Keratinocyte (primary cell): Measurements from ENCODE around the gene NCOA6. TPM values are rescaled to one million over a fixed set of nuclear protein-coding genes. Genes with fewer than 3 reads are reported as not detected.

Source experiments
- DNase-seq: peaks from one replicate; pipeline ENCODE4 v3.0.0-alpha.2; 2011; ENCODE audit warnings: low read depth, missing footprints, low spot score
- FAIRE-seq: peaks from 2 replicates; lab custom pipeline; 2011; peaks lifted over from hg19 to GRCh38; lab: Jason Lieb, UNC
- H2AFZ ChIP-seq: 2 replicates; pipeline ENCODE4 v1.6.0; 2012; ENCODE audit warnings: low read length, control low read depth, inconsistent platforms; ENCODE audit not compliant: control insufficient read depth
- H3K27ac ChIP-seq: 2 replicates; pipeline ENCODE4 v1.5.1; 2011; ENCODE audit warnings: low read length; ENCODE audit not compliant: control insufficient read depth, insufficient read depth
- H3K27me3 ChIP-seq: 3 replicates; pipeline ENCODE4 v1.6.0; 2011; ENCODE audit warnings: low read length; ENCODE audit not compliant: control insufficient read depth, insufficient read depth; ENCODE audit errors: extremely low read depth
- H3K36me3 ChIP-seq, 2 experiments: 2 replicates in 1 of 2; 3 replicates in 1 of 2; pipeline ENCODE4 v1.5.1; 2011; ENCODE audit warnings: low read length in 2 of 2, mild to moderate bottlenecking in 1 of 2; ENCODE audit not compliant: control insufficient read depth in 2 of 2, insufficient read depth in 2 of 2; ENCODE audit errors: extremely low read depth in 1 of 2
- H3K4me1 ChIP-seq: 3 replicates; pipeline ENCODE4 v1.5.1; 2011; ENCODE audit warnings: low read length; ENCODE audit not compliant: control insufficient read depth, insufficient read depth; ENCODE audit errors: extremely low read depth
- H3K4me2 ChIP-seq: 3 replicates; pipeline ENCODE4 v1.6.0; 2011; ENCODE audit warnings: low read depth, low read length; ENCODE audit not compliant: control insufficient read depth, insufficient read depth; ENCODE audit errors: extremely low read depth
- H3K4me3 ChIP-seq, 3 experiments: fragments of 200-600 bp in 1 of 3; sonication (generic) in 1 of 3; 2 replicates in 2 of 3; 3 replicates in 1 of 3; pipeline ENCODE4 v1.5.1; 2011 to 2016; ENCODE audit warnings: low read length in 3 of 3, mild to moderate bottlenecking in 3 of 3, control low read depth in 2 of 3, inconsistent platforms in 1 of 3, low read depth in 1 of 3, mixed read lengths in 1 of 3, mixed run types in 1 of 3, moderate library complexity in 1 of 3; ENCODE audit not compliant: control insufficient read depth in 2 of 3, insufficient read depth in 2 of 3; ENCODE audit errors: extremely low read depth in 1 of 3
- H3K79me2 ChIP-seq: 2 replicates; pipeline ENCODE4 v1.6.0; 2012; ENCODE audit warnings: low read length; ENCODE audit not compliant: control insufficient read depth, insufficient read depth
- H3K9ac ChIP-seq: 3 replicates; pipeline ENCODE4 v1.6.0; 2011; ENCODE audit warnings: low read length; ENCODE audit not compliant: control insufficient read depth, insufficient read depth; ENCODE audit errors: extremely low read depth
- H3K9me1 ChIP-seq: 3 replicates; pipeline ENCODE4 v1.6.0; 2011; ENCODE audit warnings: low read length; ENCODE audit not compliant: control insufficient read depth, insufficient read depth; ENCODE audit errors: extremely low read depth
- H3K9me3 ChIP-seq: 2 replicates; pipeline ENCODE4 v1.5.1; 2012; ENCODE audit warnings: low read depth, low read length; ENCODE audit not compliant: control insufficient read depth
- H4K20me1 ChIP-seq: 3 replicates; pipeline ENCODE4 v1.6.0; 2011; ENCODE audit warnings: low read length; ENCODE audit not compliant: control insufficient read depth, insufficient read depth; ENCODE audit errors: extremely low read depth
- EZH2 ChIP-seq: IDR thresholded peaks from one replicate; pipeline ENCODE4 v1.6.1; 2012; ENCODE audit warnings: inconsistent platforms, mild to moderate bottlenecking, low read length, moderate library complexity
- dilution Hi-C: fragments of 300-500 bp; cut with MboI; formaldehyde crosslinking; loops from one replicate; pipeline ENCODE4 v1.7.0; 2020; ENCODE audit warnings: low sequenced_read_pairs; ENCODE audit not compliant: extremely low pct_ligation_motif_present
- polyA plus RNA-seq, 5 experiments: library from polyadenylated mRNA; depleted of rRNA in 3 of 5; stranded (reverse) in 3 of 5; stranded (forward) in 1 of 5; unstranded in 1 of 5; fragments of >200 nt; gene quantifications; 1 replicate in 1 of 5; 2 replicates in 3 of 5; 3 replicates in 1 of 5; pipeline versions ENCODE4 v1.2.1 to v1.2.3, GENCODE V29; 2011 to 2012; ENCODE audit warnings: missing spikeins in 2 of 5, low read depth in 1 of 5, low replicate concordance in 1 of 5
- TF ChIP-seq, protein P1 (sequence below), 3 experiments: IDR thresholded peaks in 1 of 3; conservative IDR thresholded peaks in 1 of 3; optimal IDR thresholded peaks in 1 of 3; 2 replicates in 2 of 3; 3 replicates in 1 of 3; pipeline versions ENCODE3 to v1.5.1; 2011; ENCODE audit warnings: low read length in 3 of 3, mild to moderate bottlenecking in 3 of 3, moderate library complexity in 2 of 3, control low read depth in 1 of 3, inconsistent platforms in 1 of 3; ENCODE audit not compliant: insufficient read depth in 2 of 3; ENCODE audit errors: extremely low read depth in 1 of 3

NCOA6 gene
- polyA plus RNA-seq, 1 donor (not counting 4 experiments of a cell fraction or from before 2014, with no cell fraction given), result 13.3 TPM

DNA sequence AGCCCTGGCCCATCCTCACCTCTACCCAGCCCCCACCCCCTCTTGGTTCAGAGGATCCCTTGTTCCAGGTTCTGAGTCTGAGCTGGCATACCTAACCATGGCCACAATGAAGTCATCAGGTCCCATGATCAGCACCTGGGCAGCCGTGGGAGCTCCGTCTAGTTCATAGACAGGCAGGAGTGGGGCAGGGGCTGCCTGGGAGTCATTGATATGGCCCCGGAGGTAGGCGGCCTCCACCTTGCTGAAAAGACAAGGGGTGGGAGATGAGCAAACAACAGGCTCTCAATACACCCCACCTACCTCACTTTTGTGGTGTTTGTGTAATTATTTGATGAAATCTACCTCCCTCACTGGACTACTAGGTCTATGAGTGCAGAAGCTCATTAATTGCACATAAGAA is 26.8 kb upstream of the NCOA6 start:
- no peak for FAIRE-seq
- H3K27ac ChIP-seq, result no peak overlapping the region
- no peaks in the 10 kb centered on the region for H3K9me3 ChIP-seq
- no peaks in the 10 kb centered on the region for H3K9me1 ChIP-seq
- DNase-seq, result no peak
- TF ChIP-seq EZH2, result no peak
- TF ChIP-seq, protein P1, sequence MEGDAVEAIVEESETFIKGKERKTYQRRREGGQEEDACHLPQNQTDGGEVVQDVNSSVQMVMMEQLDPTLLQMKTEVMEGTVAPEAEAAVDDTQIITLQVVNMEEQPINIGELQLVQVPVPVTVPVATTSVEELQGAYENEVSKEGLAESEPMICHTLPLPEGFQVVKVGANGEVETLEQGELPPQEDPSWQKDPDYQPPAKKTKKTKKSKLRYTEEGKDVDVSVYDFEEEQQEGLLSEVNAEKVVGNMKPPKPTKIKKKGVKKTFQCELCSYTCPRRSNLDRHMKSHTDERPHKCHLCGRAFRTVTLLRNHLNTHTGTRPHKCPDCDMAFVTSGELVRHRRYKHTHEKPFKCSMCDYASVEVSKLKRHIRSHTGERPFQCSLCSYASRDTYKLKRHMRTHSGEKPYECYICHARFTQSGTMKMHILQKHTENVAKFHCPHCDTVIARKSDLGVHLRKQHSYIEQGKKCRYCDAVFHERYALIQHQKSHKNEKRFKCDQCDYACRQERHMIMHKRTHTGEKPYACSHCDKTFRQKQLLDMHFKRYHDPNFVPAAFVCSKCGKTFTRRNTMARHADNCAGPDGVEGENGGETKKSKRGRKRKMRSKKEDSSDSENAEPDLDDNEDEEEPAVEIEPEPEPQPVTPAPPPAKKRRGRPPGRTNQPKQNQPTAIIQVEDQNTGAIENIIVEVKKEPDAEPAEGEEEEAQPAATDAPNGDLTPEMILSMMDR (optimal IDR thresholded peaks at IDR 0.05 in 1 of 3, IDR thresholded peaks at IDR 0.05 in 1 of 3, conservative IDR thresholded peaks at IDR 0.05 in 1 of 3; ENCODE audit: extremely low read depth in 1 of 3, insufficient read depth in 2 of 3, low read length in 3 of 3), result no peak
- H2AFZ ChIP-seq, result no peak overlapping the region
- H3K27me3 ChIP-seq, result no peaks in the 10 kb centered on the region
- no peak overlapping the region for H3K4me3 ChIP-seq
- no peaks in the 10 kb centered on the region for H3K4me1 ChIP-seq
- dilution Hi-C loops, result no loop called here
- H3K36me3 ChIP-seq, result peaks cover 0 to 3% of the 10 kb centered on the region in 2 experiments
- H3K4me2 ChIP-seq, result no peak overlapping the region
- no peaks in the 10 kb centered on the region for H4K20me1 ChIP-seq
- no peaks in the 10 kb centered on the region for H3K79me2 ChIP-seq
- no peak overlapping the region for H3K9ac ChIP-seq

DNA sequence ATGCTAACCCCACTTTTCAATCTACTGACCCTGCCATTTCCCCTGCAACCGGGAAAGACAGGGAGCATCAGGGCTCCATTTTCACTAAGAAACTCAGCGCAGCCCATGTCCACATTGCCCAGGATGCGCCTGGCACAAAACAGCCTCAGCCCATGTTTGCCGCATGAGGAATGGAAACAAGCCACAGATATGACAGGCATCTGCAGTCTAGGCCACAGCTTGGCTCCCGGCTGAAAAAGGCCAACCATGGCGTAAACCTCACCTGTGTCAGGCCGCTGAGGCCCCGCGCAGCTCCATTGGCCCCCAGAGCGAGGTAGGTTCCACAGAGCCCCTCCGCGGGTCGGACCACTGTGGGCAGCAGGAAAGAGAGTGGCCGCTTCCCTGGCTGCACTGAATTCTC is 25.5 kb upstream of the NCOA6 start:
- FAIRE-seq, result no peak

More for the DNA sequence above, 25.5 kb upstream of the NCOA6 start:
- Histone ChIP-seq H2AFZ (no peak overlapping the region), H3K36me3 (peaks cover 0 to 3% of the 10 kb centered on the region in 2 experiments), H3K4me1 (no peaks in the 10 kb centered on the region), H3K9me3 (no peaks in the 10 kb centered on the region), H3K9me1 (no peaks in the 10 kb centered on the region), H4K20me1 (no peaks in the 10 kb centered on the region), H3K4me3 (no peak overlapping the region), H3K4me2 (no peak overlapping the region), H3K27me3 (no peaks in the 10 kb centered on the region), H3K79me2 (no peaks in the 10 kb centered on the region), H3K27ac (no peak overlapping the region), H3K9ac (no peak overlapping the region)
- dilution Hi-C loops, result no loop called here
- TF ChIP-seq EZH2, result no peak
- TF ChIP-seq, protein P1 (optimal IDR thresholded peaks at IDR 0.05 in 1 of 3, IDR thresholded peaks at IDR 0.05 in 1 of 3, conservative IDR thresholded peaks at IDR 0.05 in 1 of 3; ENCODE audit: extremely low read depth in 1 of 3, insufficient read depth in 2 of 3, low read length in 3 of 3), result no peak
- no peak for DNase-seq
